Aorta (tissue), 5 donors: ENCODE measurements around the gene IL36G. TPM values are rescaled to one million over a fixed set of nuclear protein-coding genes. Genes with fewer than 3 reads are reported as not detected.
A peak's percentile ranks its signal among the peaks of the same experiment; 100 is the strongest.

Experiments used
- ATAC-seq: fragments of 200-7000 bp; cut with Tn5 transposase; one replicate; pipeline ENCODE4 v1.9.1; 2022; ENCODE audit warnings: moderate library complexity; ENCODE audit not compliant: low FRiP score
- DNase-seq, 2 donors: peaks; one replicate each; pipeline ENCODE4 v3.0.0-alpha.2; 2020
- H3K27ac ChIP-seq, 2 donors: one replicate each; pipeline ENCODE4 v1.5.1; 2013; ENCODE audit warnings: low read length in 2 of 2, mild to moderate bottlenecking in 2 of 2, moderate library complexity in 2 of 2, control low read depth in 1 of 2, inconsistent platforms in 1 of 2, low read depth in 1 of 2
- H3K27me3 ChIP-seq, 2 donors: one replicate each; pipeline ENCODE4 v1.6.1; 2013; ENCODE audit warnings: control low read depth in 1 of 2, low read length in 1 of 2, mild to moderate bottlenecking in 1 of 2, moderate library complexity in 1 of 2; ENCODE audit not compliant: insufficient read depth in 2 of 2, control insufficient read depth in 1 of 2
- H3K36me3 ChIP-seq, 2 donors: one replicate each; pipeline ENCODE4 v1.6.1; 2013; ENCODE audit warnings: control low read depth in 1 of 2, low read length in 1 of 2, mild to moderate bottlenecking in 1 of 2; ENCODE audit not compliant: insufficient read depth in 2 of 2, control insufficient read depth in 1 of 2
- H3K4me1 ChIP-seq, 2 donors: one replicate each; pipeline ENCODE4 v1.6.1; 2013; ENCODE audit warnings: low read length in 2 of 2, control low read depth in 1 of 2, mild to moderate bottlenecking in 1 of 2, moderate library complexity in 1 of 2; ENCODE audit not compliant: insufficient read depth in 2 of 2, control insufficient read depth in 1 of 2
- H3K4me3 ChIP-seq, 2 donors: one replicate each; pipeline ENCODE4 v1.5.1; 2013; ENCODE audit warnings: low read length in 2 of 2, control low read depth in 1 of 2, mild to moderate bottlenecking in 1 of 2
- H3K9me3 ChIP-seq: one replicate; pipeline ENCODE4 v1.6.1; 2013; ENCODE audit warnings: mild to moderate bottlenecking, low read length; ENCODE audit not compliant: control insufficient read depth
- WGBS, 2 donors: extraction: QIAGEN DNeasy Blood & Tissue Kit; methylation state at CpG; one replicate each; pipeline ENCODE4 v1.1.7; 2013; 5-methylcytosine and 5-hydroxymethylcytosine counted together
- intact Hi-C, 2 donors: fragments of 100-400 bp; cut with DNase I; formaldehyde crosslinking; loops; one replicate each; pipeline versions ENCODE4 v1.14.2 to v1.15.0; 2022
- polyA plus RNA-seq, 2 donors: library from polyadenylated mRNA; stranded (reverse); fragments of 200-250 nt; gene quantifications; one replicate each; pipeline ENCODE4 v1.2.3, GENCODE V29; 2013
- total RNA-seq, 2 donors: library from RNA; stranded (reverse); fragmentation: NEBNext Ultra II Directional; extraction: Animal tissue kit (Norgen Biotek cat#: 25700); gene quantifications; one replicate each; pipeline ENCODE4 v1.2.1, GENCODE V29; 2021
- donor health status: healthy with polysubstance abuse.
- donor health status: Bipolar disorder and iron deficiency.
- donor health status: DM: no; HTN: no; CAD: no.
- donor health status: DM: no; HTN: no; CAD: no.
- donor health status: DM: yes; HTN: yes; CAD: no.

Gene IL36G
- total and polyA plus RNA-seq, 4 donors: not detected

DNA sequence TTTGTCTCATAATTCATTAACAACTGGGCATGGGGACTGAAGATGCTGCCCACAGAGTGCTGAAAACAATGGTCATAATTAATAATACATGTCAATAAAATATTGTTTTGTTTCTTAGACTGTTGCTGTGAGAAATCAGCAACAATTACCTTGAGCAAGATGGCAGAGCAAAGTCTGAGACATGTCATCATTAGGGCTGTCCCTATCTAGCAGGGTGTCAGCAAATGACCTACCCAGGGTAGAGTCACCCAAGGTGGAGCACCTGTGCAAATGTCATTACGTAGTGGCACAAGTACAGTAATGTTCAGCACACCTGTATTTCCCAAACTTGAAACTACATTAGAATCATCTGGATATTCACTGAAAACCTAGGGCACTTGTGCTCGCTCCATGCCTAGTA, 16.8 kb downstream of the IL36G start:
- Histone ChIP-seq H3K4me1 (no peaks in the 10 kb centered on the region), H3K27ac (no peak overlapping the region), H3K9me3 (peaks cover 3% of the 10 kb centered on the region), H3K27me3 (no peaks in the 10 kb centered on the region), H3K36me3 (no peaks in the 10 kb centered on the region), H3K4me3 (no peak overlapping the region)
- ATAC-seq (no peak), DNase-seq (no peak)
- intact Hi-C loops: no loop called here
- whole genome bisulfite sequencing, 2 donors: 83 to 88% methylated on average over 2 of the region's 2 CpGs

- DNase-seq (no peak), ATAC-seq (no peak)
- H3K4me3 ChIP-seq: no peak overlapping the region
- peaks cover 3% of the 10 kb centered on the region for H3K9me3 ChIP-seq
- H3K27ac ChIP-seq: no peak overlapping the region
- no peaks in the 10 kb centered on the region for H3K36me3 ChIP-seq
- intact Hi-C loops: no loop called here
- 88% methylated on average over 14 of the region's 14 CpGs for WGBS, 2 donors
- H3K27me3 ChIP-seq: no peaks in the 10 kb centered on the region
- H3K4me1 ChIP-seq: no peaks in the 10 kb centered on the region
These were observed 17.6 kb downstream of the IL36G start for GRCh38 chr2:112995346-112995920.

- intact Hi-C loops: no loop called here
- H3K27ac ChIP-seq: no peak overlapping the region
- no peak for ATAC-seq
- no peaks in the 10 kb centered on the region for H3K27me3 ChIP-seq
- 62 to 70% methylated on average over 6 of the region's 6 CpGs for WGBS, 2 donors
- H3K36me3 ChIP-seq: no peaks in the 10 kb centered on the region
- H3K9me3 ChIP-seq: peaks cover 3% of the 10 kb centered on the region
- no peaks in the 10 kb centered on the region for H3K4me1 ChIP-seq
- H3K4me3 ChIP-seq: no peak overlapping the region
- no peak for DNase-seq
These were observed 18.8 kb downstream of the IL36G start for GRCh38 chr2:112996635-112997034.

GRCh38 chr2:112997151-112997550, 19.3 kb downstream of the IL36G start:
- WGBS, 2 donors: 72 to 74% methylated on average over 1 of the region's 1 CpG
- no peak overlapping the region for H3K27ac ChIP-seq
- H3K36me3 ChIP-seq: no peaks in the 10 kb centered on the region
- H3K27me3 ChIP-seq: no peaks in the 10 kb centered on the region
- intact Hi-C loops: no loop called here
- H3K9me3 ChIP-seq: peaks cover 3% of the 10 kb centered on the region
- H3K4me3 ChIP-seq: no peak overlapping the region
- H3K4me1 ChIP-seq: no peaks in the 10 kb centered on the region
- ATAC-seq: no peak
- no peak for DNase-seq

GRCh38 chr2:113000436-113000835, 22.6 kb downstream of the IL36G start:
- no peak overlapping the region for H3K27ac ChIP-seq
- 66 to 82% methylated on average over 1 of the region's 1 CpG for WGBS, 2 donors
- no peaks in the 10 kb centered on the region for H3K4me1 ChIP-seq
- peaks cover 3% of the 10 kb centered on the region for H3K9me3 ChIP-seq
- DNase-seq (no peak), ATAC-seq (no peak)
- peak overlapping the region in 1 of 2 donors; percentile 40 for H3K4me3 ChIP-seq
- intact Hi-C loops: no loop called here
- H3K27me3 ChIP-seq: no peaks in the 10 kb centered on the region
- H3K36me3 ChIP-seq: no peaks in the 10 kb centered on the region

- WGBS, 2 donors: 61% methylated on average over 2 of the region's 2 CpGs
- Histone ChIP-seq H3K9me3 (peaks cover 3% of the 10 kb centered on the region), H3K27ac (no peak overlapping the region), H3K27me3 (no peaks in the 10 kb centered on the region), H3K4me3 (no peak overlapping the region), H3K4me1 (no peaks in the 10 kb centered on the region), H3K36me3 (no peaks in the 10 kb centered on the region)
- no peak for ATAC-seq
- intact Hi-C loops: no loop called here
- no peak for DNase-seq
These were observed 24.9 kb downstream of the IL36G start for GRCh38 chr2:113002677-113003076.

DNA sequence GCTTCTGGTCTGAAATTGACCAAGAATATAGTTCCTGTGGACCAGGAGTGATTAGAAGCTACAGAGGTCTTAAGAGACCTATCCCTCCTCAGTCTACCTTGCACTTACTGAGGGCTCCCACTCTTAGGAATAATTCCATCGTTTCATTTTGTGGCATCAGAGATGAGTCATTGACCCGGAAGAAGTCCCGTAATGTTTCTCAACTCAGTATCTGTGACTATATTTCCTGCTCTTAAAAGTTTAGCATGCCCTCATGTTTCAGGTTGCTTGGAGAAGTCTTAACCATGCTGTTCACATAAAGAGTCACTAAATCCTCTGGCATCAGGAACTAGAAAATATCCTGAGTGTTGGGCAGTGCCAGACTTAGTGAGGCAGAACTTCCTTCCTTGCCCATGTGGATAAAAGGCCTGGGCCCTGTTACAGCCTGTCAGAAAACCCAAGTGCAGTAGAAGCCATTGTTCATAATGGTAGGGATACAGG, 27.3 kb downstream of the IL36G start, which contains the start of gene IL36A:
TSS of gene IL36A (plus strand) at position 430 of the 480 bp plus-strand sequence. CDS start 413 bp downstream, outside the sequence.
- H3K36me3 ChIP-seq: no peaks in the 10 kb centered on the region
- no peaks in the 10 kb centered on the region for H3K4me1 ChIP-seq
- ATAC-seq: no peak
- H3K9me3 ChIP-seq: peaks cover 3% of the 10 kb centered on the region
- no peak within 1 kb of the TSS for H3K27ac ChIP-seq
- no peaks in the 10 kb centered on the region for H3K27me3 ChIP-seq
- H3K4me3 ChIP-seq: no peak within 1 kb of the TSS
- DNase-seq: no peak
- intact Hi-C loops: no loop called here
- WGBS, 2 donors: 83 to 84% methylated on average over 3 of the region's 3 CpGs

- DNase-seq: no peak
- 85 to 93% methylated on average over 1 of the region's 1 CpG for WGBS, 2 donors
- no peaks in the 10 kb centered on the region for H3K27me3 ChIP-seq
- peaks cover 3% of the 10 kb centered on the region for H3K9me3 ChIP-seq
- no peaks in the 10 kb centered on the region for H3K4me1 ChIP-seq
- H3K36me3 ChIP-seq: no peaks in the 10 kb centered on the region
- no peak overlapping the region for H3K4me3 ChIP-seq
- H3K27ac ChIP-seq: no peak overlapping the region
- no peak for ATAC-seq
- intact Hi-C loops: no loop called here
These were observed 29.4 kb downstream of the IL36G start for GRCh38 chr2:113007250-113007649.

DNA sequence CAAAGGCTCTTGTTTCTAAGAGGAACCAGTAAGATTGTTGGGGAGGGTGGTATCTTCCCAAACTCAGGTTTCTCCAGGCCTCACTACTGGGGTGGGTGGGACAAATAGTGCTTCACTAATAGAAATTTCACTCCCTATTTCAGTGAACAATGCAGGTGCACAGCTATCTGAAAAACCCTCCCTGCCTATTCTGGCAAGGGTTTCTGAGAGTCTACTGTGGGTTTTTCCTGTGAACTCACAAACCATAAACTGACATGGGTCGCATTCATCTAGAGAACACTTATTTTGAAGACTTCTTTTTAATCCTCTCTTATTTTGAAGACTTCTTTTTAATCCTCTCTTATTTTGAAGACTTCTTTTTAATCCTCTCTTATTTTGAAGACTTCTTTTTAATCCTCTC, 31.8 kb downstream of the IL36G start:
- DNase-seq (no peak), ATAC-seq (no peak)
- 62 to 67% methylated on average over 1 of the region's 1 CpG for WGBS, 2 donors
- H3K27me3 ChIP-seq: no peaks in the 10 kb centered on the region
- no peaks in the 10 kb centered on the region for H3K4me1 ChIP-seq
- H3K9me3 ChIP-seq: no peaks in the 10 kb centered on the region
- intact Hi-C loops: no loop called here
- no peaks in the 10 kb centered on the region for H3K36me3 ChIP-seq
- no peak overlapping the region for H3K4me3 ChIP-seq
- H3K27ac ChIP-seq: no peak overlapping the region
